ENCODE data around the gene FHIT.

- TF ChIP-seq POLR2A (IDR thresholded peaks at IDR 0.05; ENCODE audit: low read length) = no peak
- no peak for TF ChIP-seq GATA1 (IDR thresholded peaks at IDR 0.05; ENCODE audit: low read depth, low read length)
Measured at GRCh38 chr3:60154011-60154410, 1097.2 kb downstream of the FHIT start.

All from erythroblast (primary cell).